CD4-positive, alpha-beta T cell treated with Interferon gamma for 1 hour (primary cell): ENCODE results near the gene BPIFA1.
A peak's percentile ranks its signal among the peaks of the same experiment; 100 is the strongest.

ENCODE experiments used
- DNase-seq: peaks from one replicate; pipeline ENCODE4 v3.0.0-alpha.2; 2020

Gene BPIFA1

DNA sequence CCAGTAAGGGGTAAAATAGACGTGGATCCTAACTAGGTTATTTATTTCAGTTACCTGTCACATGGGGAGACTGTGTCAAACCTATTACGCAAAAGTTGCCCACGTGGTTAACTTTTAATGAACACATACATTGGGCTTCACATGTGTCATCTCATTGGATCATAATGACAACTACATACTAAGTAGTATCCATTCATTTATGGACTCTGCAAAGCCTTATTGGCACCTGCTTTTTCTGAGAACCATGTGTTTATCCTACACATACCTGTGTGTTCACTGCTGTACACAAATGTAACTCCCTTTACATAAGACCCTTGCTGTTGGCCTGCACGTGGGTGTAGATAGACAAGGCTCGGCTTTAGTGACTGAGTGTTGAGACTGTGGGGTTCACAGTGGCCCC lies 5.1 kb downstream of the BPIFA1 start:
- DNase-seq, result no peak

DNA sequence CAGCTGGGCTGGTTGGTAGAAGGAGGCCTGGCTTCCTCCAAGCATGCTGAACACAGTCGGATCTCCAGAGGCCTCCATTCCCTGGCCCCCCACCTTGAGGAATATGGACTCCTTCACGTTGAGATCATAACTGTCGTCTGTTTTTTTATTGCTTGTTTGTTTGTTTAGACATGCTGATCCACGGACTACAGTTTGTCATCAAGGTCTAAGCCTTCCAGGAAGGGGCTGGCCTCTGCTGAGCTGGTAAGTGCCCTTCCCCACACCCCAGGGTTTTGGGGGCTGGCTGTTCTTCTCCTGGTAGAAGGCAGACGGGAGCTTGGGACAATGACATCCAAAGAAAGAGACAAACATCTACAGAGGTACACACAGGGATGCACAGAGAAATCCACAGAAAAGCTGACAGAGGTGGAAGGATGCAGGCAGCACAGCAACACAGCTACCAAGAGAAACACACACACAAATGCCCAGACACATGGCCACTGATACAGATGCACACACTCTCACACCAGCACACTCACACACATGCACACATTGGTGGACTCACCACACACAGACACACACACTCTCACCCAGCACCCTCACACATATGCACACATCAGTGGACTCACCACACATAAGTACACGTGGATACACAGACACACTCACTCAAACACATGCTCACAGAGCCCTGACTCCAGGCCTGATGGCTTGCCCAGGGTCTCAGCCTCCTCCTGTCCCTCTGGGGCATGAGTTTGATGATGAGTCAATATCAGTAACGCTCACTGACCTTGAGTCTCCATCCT lies 6.7 kb downstream of the BPIFA1 start:
- no peak for DNase-seq

- no peak for DNase-seq
These were observed 10.3 kb downstream of the BPIFA1 start for GRCh38 chr20:33246077-33246476.

DNA sequence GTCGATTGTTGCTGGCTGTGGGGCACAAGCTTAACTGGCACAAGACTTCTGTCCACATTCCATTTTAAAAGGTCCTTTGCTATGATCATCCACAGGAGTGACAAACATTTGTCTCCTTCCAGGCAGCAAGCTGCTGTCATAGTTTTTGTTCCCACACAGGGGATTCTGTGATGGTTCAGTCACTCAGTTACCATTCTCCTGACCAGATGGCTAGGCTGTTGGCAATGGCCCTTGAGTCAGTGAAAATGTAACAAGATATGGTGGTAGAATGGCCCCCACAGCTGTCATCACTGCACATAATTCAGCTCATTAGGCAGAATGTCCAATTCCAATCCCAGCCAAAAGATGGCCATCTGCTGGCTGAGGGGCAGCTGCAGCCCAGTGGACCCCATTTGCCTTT lies 13.7 kb downstream of the BPIFA1 start:
- no peak for DNase-seq

DNA sequence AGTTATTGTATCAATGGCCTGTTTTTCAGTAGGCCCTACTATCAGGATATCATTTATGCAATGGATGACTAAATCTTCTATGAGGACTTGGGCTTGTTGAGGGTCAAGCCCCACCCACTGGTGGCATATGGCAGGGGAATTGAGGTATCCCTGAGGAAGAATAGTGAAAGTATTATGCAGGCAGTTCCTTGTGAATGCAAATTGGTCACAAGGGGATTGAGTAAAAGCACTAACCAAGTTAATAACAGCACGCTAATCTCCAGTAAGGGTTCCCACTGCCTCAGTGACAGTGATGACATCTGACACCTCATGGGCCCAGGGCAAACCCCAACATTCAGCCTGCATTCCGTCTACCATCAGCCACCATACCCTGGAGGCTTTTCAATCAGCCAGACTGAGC lies 14.9 kb downstream of the BPIFA1 start:
- DNase-seq, result no peak

GRCh38 chr20:33251496-33251895 lies 15.7 kb downstream of the BPIFA1 start:
- DNase-seq, result no peak

DNA sequence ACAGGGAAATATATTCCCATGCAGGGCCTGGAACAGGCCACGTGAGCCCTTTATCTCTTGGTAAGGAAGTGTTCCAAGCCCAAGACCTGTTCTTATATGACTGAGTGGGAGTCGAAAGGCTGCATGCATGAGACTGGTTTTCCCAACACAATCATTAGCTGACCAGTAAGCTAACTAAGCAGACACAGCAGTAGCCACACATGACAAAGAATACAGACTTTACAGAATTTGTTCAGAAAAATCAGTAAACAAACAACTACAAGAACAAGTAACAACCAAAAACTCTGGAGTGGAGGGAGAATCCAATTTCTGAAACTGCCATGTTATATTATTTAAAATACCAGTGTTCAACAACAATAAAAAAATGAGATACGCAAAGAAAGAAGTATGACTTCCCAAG lies 16.7 kb downstream of the BPIFA1 start:
- DNase-seq, result no peak

GRCh38 chr20:33255005-33255404 lies 19.2 kb downstream of the BPIFA1 start:
- DNase-seq, result no peak

DNA sequence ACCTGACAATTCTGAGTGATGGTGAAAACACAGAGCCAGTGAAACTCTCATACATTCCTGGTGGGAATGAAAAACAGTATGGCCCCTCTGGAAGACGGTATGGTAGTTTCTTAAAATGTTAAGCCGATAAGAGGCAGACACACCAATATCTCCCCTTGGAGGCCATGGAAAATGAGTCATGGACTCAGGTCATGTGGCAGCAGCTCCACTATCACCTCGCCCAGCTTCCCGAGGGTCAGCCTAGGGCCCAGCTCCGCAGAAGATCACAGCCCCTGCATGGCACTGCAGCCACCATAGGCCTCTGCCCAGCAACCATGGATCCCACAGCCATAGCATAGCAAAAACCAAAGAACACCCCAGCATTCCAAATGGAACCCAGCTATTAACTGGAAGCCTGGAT lies 21.4 kb downstream of the BPIFA1 start:
- DNase-seq, result no peak

GRCh38 chr20:33259371-33259770 lies 23.6 kb downstream of the BPIFA1 start:
- DNase-seq, result no peak

DNA sequence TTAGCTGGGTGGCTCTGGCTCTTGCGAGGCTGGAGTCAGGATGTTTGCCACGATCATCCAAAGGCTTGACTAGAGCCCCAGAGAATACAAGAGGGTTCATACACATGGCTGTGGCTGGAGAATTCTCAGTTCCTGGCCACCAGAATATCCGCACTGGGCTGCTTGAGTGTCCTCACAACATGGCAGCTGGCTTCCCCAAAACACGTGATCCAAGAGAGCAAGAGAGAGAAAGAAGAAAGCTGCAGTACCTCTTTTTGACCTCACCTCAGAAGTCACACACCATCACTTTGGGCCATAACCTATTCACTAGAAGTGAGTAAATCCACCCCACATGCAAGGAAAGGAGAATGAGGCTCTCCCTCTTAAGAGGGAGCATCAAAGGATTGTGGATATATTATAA lies 25.7 kb downstream of the BPIFA1 start:
- DNase-seq, result no peak

DNA sequence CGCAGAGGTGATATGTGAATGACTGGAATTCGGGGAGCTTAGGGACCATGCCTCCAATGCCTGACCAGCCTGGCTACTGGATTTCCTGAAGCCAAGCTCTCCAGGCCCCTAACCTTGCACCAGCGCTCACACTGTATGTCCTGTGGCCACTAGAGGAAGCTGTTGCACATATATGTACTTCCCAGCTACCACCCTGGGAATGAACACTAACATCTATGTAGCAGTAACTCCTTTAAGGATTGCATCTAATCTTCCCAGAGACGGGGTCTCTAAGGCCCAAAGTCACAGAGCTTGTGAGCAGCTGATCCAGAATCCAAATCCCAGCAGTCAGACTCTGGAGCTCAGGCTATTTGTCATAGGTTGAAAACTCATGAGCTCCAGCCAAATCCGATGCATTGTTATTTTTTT lies 26.9 kb downstream of the BPIFA1 start:
- DNase-seq, result peak; percentile 6

- no peak for DNase-seq
These were observed 28.0 kb downstream of the BPIFA1 start for GRCh38 chr20:33263784-33264183.

- no peak for DNase-seq
These were observed 31.9 kb downstream of the BPIFA1 start for GRCh38 chr20:33267701-33268100.

DNA sequence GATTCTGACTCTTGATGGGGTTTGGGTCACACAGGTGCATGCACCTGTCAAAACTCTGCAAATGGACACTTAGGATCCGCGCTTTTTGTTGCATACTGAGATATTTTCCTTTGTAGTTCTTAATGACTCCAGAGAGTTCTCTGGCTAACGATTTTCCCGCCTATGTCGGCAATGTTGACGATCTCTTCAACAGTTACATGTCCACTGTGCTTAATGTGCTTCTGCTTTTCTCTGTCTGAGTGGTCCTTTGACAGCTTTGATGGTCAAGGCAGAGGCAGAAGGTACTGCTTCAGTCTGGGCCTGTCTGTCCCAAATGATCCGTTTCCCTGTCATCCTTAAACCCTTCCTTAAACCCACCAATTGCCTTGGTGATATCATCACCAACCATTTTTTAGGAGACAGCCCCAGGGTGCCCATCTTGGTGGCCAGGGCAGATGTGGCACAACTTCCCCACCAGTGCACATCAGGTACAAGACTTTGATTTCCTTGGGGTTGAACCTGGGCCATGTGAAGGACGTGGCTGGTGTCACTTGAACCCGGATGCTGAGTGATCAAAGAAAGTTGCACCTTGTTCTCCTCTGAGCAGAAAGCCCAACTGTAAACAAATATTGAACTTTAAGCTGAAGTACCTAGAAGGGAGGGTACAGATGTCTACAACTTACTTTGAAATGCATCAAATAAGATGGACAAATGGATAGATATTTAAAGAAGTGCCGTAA lies 36.5 kb downstream of the BPIFA1 start:
- no peak for DNase-seq

- no peak for DNase-seq
These were observed 37.5 kb downstream of the BPIFA1 start for GRCh38 chr20:33273117-33273851.

- DNase-seq, result no peak
These were observed 39.4 kb downstream of the BPIFA1 start for GRCh38 chr20:33275215-33275614.

DNA sequence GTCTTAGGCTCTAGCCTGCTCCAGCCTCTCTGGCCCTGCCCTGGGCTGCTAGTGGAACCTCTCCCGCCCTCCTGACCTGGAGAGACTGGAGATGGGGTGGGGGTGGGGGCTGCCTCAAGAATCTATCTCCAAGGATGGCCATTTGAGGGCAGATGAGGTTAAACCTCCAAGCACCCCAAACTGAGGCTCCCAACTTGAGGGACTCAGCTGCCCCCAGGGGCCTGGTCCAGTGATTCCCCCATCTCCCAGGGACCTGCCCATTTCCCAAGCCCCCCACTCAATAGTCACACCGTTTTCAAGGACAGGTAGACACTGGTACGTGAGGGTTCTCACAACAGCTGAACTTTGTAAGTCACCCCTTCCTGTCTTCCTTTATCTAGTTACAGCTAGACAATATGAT lies 40.1 kb downstream of the BPIFA1 start:
- DNase-seq, result no peak

DNA sequence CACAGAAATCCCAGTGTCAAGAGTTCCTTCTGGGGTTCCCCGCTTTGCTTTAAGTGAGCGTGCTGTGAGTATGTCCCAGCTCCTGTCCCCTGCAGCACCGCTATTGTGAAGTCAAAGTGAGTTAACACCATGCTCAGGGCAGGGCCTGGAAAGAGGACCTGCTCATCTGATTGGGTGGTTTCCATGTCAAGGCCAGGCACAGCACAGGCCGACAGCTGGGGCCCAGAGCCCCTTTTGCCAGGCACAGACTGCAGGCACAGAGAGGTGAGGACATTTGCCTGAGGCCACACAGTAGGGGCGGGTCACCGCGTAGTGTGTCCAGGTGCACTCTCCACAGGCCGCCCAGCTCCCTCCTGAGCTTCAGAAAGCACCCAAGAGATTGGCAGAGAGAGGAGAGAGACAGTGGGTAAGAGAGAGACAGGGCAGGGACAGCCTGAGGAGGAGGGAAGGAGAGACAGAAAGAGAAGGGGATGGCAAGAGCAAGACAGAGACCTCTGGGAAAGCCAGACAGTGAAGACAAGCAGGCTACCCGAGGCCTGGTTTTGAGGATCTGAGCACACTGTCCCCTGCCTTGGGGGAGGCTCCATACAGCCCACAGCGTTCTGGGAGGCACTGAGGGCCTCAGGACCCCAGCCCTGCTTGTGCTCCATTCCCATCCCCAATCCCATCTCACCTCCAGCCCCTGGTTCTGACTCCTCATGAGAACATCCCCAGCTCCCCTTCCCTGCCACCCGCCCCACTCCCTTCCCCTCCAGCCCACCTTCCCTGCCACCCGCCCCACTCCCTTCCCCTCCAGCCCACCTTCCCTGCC lies 40.7 kb downstream of the BPIFA1 start:
- DNase-seq, result no peak

DNA sequence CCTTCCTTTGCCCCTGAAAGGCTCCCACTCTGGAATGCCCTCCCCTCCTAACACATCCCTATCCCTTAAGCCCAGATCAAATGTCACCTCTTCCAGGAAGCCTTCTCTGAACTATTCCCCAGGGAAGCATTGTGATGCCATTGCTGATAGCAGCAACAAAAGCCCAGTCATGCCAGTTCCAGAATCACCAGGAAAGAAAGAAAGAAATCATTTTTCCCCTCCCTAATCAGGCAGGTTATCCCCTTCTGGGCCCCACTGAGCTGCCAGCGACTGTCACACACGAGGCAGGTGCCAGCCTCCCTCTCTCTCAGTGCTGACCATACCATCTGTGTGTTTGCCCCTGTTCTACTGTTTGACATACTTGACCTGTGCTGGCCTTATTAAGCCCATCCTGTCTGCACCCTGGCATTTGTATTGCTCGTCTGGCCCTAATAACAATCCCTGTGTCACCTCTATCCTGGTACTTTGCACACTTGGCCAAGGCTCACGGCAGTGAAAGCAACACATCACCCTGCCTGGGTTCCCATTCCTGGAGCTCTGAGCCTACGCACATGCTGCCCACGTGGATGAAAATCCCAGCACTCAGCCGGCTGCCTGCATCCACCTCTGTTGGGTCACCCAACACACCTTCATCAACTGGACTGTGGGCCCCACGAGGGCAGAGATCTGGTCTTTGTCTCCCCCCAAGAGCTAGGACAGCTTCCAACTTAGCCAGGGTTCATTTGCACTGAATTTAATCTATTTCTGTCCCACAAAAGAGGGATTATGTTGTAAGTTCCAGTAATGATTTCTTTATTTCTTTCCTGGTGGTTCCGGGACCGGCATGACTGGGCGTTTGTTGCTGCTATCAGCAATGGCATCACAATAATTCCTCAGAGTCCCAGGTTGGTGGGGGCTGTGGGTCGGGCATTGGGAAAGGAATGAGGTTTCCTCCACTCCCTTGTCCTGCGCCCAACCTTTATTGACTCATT lies 42.0 kb downstream of the BPIFA1 start:
- no peak for DNase-seq

DNA sequence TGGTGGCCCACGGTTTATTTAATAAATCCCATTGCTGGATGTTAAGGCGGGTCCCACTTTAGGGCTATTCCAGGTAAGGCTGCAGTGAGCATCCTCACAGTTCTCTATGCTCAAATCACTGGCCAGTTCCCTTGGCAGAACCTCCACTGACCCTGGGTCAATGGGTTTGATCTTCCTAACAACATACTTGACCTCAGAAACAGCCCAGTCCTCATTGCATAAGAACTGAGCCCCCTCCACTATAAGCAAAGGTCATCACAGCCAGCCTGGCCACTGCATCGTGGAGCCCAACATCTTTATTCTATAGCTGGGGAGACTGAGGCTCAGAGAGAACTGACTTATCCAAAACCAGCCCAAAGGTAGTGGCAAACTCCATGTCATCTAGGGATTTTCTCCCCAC lies 42.9 kb downstream of the BPIFA1 start:
- DNase-seq, result no peak
